GM12878 (cell line): ENCODE measurements around the gene OR2H1. TPM values are rescaled to one million over a fixed set of nuclear protein-coding genes. Genes with fewer than 3 reads are reported as not detected.

Source experiments
- ATAC-seq: fragments of 200-7000 bp; cut with Tn5 transposase; 3 replicates; pipeline ENCODE4 v1.9.1; 2020; ENCODE audit warnings: mild to moderate bottlenecking, moderate library complexity
- BruUV-seq: library from RNA; stranded (reverse); fragments of 400-500 nt; replicated peaks from 2 replicates; lab custom pipeline; 2021; lab: Mats Ljungman, UMichigan
- CTCF ChIA-PET: fragments of 300-600 bp; sonication (Branson Sonifier 250); formaldehyde crosslinking; extraction: SDS; loops from one replicate; lab custom pipeline; 2021; ENCODE audit warnings: inconsistent platforms; lab: Yijun Ruan, JAX
- POLR2A ChIA-PET: fragments of 350-600 bp; formaldehyde crosslinking; extraction: SDS; loops from one replicate; lab custom pipeline; 2021; ENCODE audit warnings: inconsistent platforms; lab: Charles Lee
- RAD21 ChIA-PET: fragments of 300-600 bp; sonication (Branson Sonifier 250); formaldehyde crosslinking; loops from one replicate; lab custom pipeline; 2023; ENCODE audit warnings: antibody characterized with exemption; ENCODE audit not compliant: unreplicated experiment; lab: Charles Lee
- SMC1A ChIA-PET: fragments of 300-600 bp; sonication (Branson Sonifier 250); formaldehyde crosslinking; loops from one replicate; lab custom pipeline; 2023; ENCODE audit not compliant: unreplicated experiment, uncharacterized antibody; lab: Charles Lee
- DNase-seq: peaks from one replicate; pipeline ENCODE4 v3.0.0-alpha.2; 2011; ENCODE audit warnings: low read depth, low spot score
- FAIRE-seq: peaks from 3 replicates; lab custom pipeline; 2011; peaks lifted over from hg19 to GRCh38; lab: Jason Lieb, UNC
- H2AFZ ChIP-seq: 2 replicates; pipeline ENCODE4 v1.6.0; 2011; ENCODE audit warnings: low read depth, low read length, control low read depth; ENCODE audit not compliant: control insufficient read depth
- H3K27ac ChIP-seq: 2 replicates; pipeline ENCODE4 v1.5.1; 2011; ENCODE audit warnings: control low read depth; ENCODE audit not compliant: control insufficient read depth, insufficient read depth
- H3K27me3 ChIP-seq, 2 experiments: replicated peaks in 1 of 2; 2 replicates each; pipeline versions ENCODE4 v1.6.0 to v1.6.1; 2011; ENCODE audit warnings: low read length in 1 of 2; ENCODE audit not compliant: control insufficient read depth in 2 of 2, insufficient read depth in 2 of 2
- H3K36me3 ChIP-seq, 2 experiments: 2 replicates each; pipeline ENCODE4 v1.5.1; 2011; ENCODE audit warnings: low read length in 1 of 2; ENCODE audit not compliant: control insufficient read depth in 2 of 2, insufficient read depth in 2 of 2
- H3K4me1 ChIP-seq: 2 replicates; pipeline ENCODE4 v1.6.1; 2011; ENCODE audit warnings: mild to moderate bottlenecking, low read length, moderate library complexity, mixed read lengths; ENCODE audit not compliant: control insufficient read depth, insufficient read depth
- H3K4me2 ChIP-seq: 2 replicates; pipeline ENCODE4 v1.6.0; 2011; ENCODE audit warnings: control low read depth; ENCODE audit not compliant: control insufficient read depth, insufficient read depth
- H3K4me3 ChIP-seq: fragments of 200-600 bp; sonication (generic); 2 replicates; pipeline ENCODE4 v1.5.1; 2016
- H3K79me2 ChIP-seq: 2 replicates; pipeline ENCODE4 v1.6.0; 2011; ENCODE audit warnings: low read length; ENCODE audit not compliant: control insufficient read depth, insufficient read depth
- H3K9ac ChIP-seq: 2 replicates; pipeline ENCODE4 v1.8.0; 2011; ENCODE audit warnings: low read length, control low read depth, mixed read lengths; ENCODE audit not compliant: control insufficient read depth, insufficient read depth
- H3K9me3 ChIP-seq: replicated peaks from 3 replicates; pipeline ENCODE4 v1.5.1; 2011; ENCODE audit warnings: mild to moderate bottlenecking, low read length; ENCODE audit not compliant: control insufficient read depth, insufficient read depth
- H4K20me1 ChIP-seq: 2 replicates; pipeline ENCODE4 v1.6.0; 2011; ENCODE audit not compliant: control insufficient read depth, insufficient read depth
- CEBPB ChIP-seq, 2 experiments: fragments of 150-350 bp in 1 of 2; IDR thresholded peaks; 2 replicates each; pipeline ENCODE4 v1.6.1; 2012 to 2014; ENCODE audit warnings: low read depth in 2 of 2, low read length in 2 of 2, borderline replicate concordance in 1 of 2, inconsistent platforms in 1 of 2
- CREM ChIP-seq: IDR thresholded peaks from 2 replicates; pipeline ENCODE4 v1.6.1; 2014; ENCODE audit warnings: antibody characterized with exemption, low read depth
- EGR1 ChIP-seq, 2 experiments: IDR thresholded peaks; 1 replicate in 1 of 2; 2 replicates in 1 of 2; pipeline ENCODE4 v1.6.1; 2011 to 2012; ENCODE audit warnings: low read depth in 2 of 2, low read length in 2 of 2, borderline replicate concordance in 1 of 2, mild to moderate bottlenecking in 1 of 2, moderate library complexity in 1 of 2
- ETV6 ChIP-seq, 2 experiments: fragments of 450-650 bp in 1 of 2; IDR thresholded peaks in 1 of 2; conservative IDR thresholded peaks in 1 of 2; 2 replicates each; pipeline ENCODE4 v1.6.1; 2014; ENCODE audit warnings: antibody characterized with exemption in 1 of 2, borderline replicate concordance in 1 of 2, low read depth in 1 of 2, mild to moderate bottlenecking in 1 of 2, moderate library complexity in 1 of 2
- EZH2 ChIP-seq: IDR thresholded peaks from 2 replicates; pipeline ENCODE4 v1.6.1; 2012; ENCODE audit warnings: low read depth, mild to moderate bottlenecking, control low read depth, inconsistent platforms, low read length, borderline replicate concordance; ENCODE audit not compliant: control insufficient read depth
- FOXM1 ChIP-seq: IDR thresholded peaks from 2 replicates; pipeline ENCODE4 v1.6.1; 2012; ENCODE audit warnings: low read depth, mild to moderate bottlenecking, inconsistent platforms, low read length, moderate library complexity
- NR2C1 ChIP-seq: fragments of 450-650 bp; IDR thresholded peaks from 2 replicates; pipeline ENCODE4 v1.6.1; 2017; ENCODE audit warnings: antibody characterized with exemption, mild to moderate bottlenecking, moderate library complexity
- NRF1 ChIP-seq: conservative IDR thresholded peaks from 2 replicates; pipeline ENCODE4 v1.6.1; 2011; ENCODE audit warnings: mild to moderate bottlenecking, low read depth, low read length, improper control_type of control experiment
- RAD51 ChIP-seq: fragments of 450-650 bp; IDR thresholded peaks from 2 replicates; pipeline ENCODE4 v1.6.1; 2016; ENCODE audit warnings: moderate library complexity, mild to moderate bottlenecking, inconsistent platforms
- RB1 ChIP-seq: fragments of 450-650 bp; formaldehyde crosslinking; IDR thresholded peaks from 2 replicates; pipeline ENCODE4 v1.6.1; 2017; ENCODE audit warnings: mild to moderate bottlenecking, borderline replicate concordance
- RELA ChIP-seq: fragments of 450-650 bp; IDR thresholded peaks from 2 replicates; pipeline ENCODE4 v1.8.0; 2014; ENCODE audit warnings: borderline replicate concordance; ENCODE audit not compliant: partially characterized antibody
- SMAD5 ChIP-seq: IDR thresholded peaks from 2 replicates; pipeline ENCODE4 v1.6.1; 2016; ENCODE audit warnings: antibody characterized with exemption, low read depth
- SUZ12 ChIP-seq: fragments of 200-600 bp; sonication (generic); IDR thresholded peaks from one replicate; pipeline ENCODE4 v1.6.1; 2018; ENCODE audit warnings: antibody characterized with exemption, mild to moderate bottlenecking; ENCODE audit not compliant: unreplicated experiment
- ZBTB40 ChIP-seq: fragments of 450-650 bp; IDR thresholded peaks from 2 replicates; pipeline ENCODE4 v1.6.1; 2016; ENCODE audit warnings: mild to moderate bottlenecking, moderate library complexity, borderline replicate concordance
- WGBS: methylation state at CpG from one replicate; pipeline ENCODE4 v1.1.6; 2016; ENCODE audit warnings: low lambda C conversion rate; ENCODE audit not compliant: insufficient replicate concordance, insufficient coverage; ENCODE audit errors: missing lambda C conversion rate; 5-methylcytosine and 5-hydroxymethylcytosine counted together
- in situ Hi-C: fragments of 300-500 bp; cut with MboI; formaldehyde crosslinking; loops from 9 replicates; pipeline ENCODE4 v1.14.3; 2018; ENCODE audit warnings: mixed read lengths
- intact Hi-C: fragments of 100-400 bp; cut with micrococcal nuclease; formaldehyde crosslinking; loops from one replicate; pipeline ENCODE4 v1.14.2; 2022; ENCODE audit not compliant: unreplicated experiment
- polyA plus RNA-seq, 11 experiments: library from polyadenylated mRNA; depleted of rRNA in 4 of 11; unstranded in 6 of 11; stranded (reverse) in 5 of 11; fragments of >200 nt; fragmentation: Nextera tagmentation in 4 of 11; fragmentation: Illumina TruSeq in 1 of 11; extraction: Ambion mirVana in 4 of 11; extraction: Trizol in 1 of 11; gene quantifications; 1 replicate in 1 of 11; 2 replicates in 10 of 11; pipeline versions ENCODE4 v1.2.1 to v1.2.3, GENCODE V29; 2011 to 2016; ENCODE audit warnings: inconsistent platforms in 2 of 11, missing spikeins in 2 of 11, low read depth in 1 of 11
- total RNA-seq, 4 experiments: library from RNA; depleted of rRNA in 3 of 4; stranded (reverse); fragments of >200 nt in 3 of 4; fragmentation: Illumina TruSeq in 1 of 4; extraction: Trizol in 1 of 4; gene quantifications; 2 replicates each; pipeline versions ENCODE4 v1.2.1 to v1.2.3, GENCODE V29; 2013 to 2021
- TF ChIP-seq, protein P1 (sequence below): IDR thresholded peaks from 2 replicates; pipeline ENCODE4 v1.6.1; 2012; ENCODE audit warnings: improper control_type of control experiment, low read depth, low read length; ENCODE audit not compliant: insufficient replicate concordance

Gene OR2H1
- total and polyA plus RNA-seq, 10 of the 15 experiments (the other 5 are each of a cell fraction or from before 2014, with no cell fraction given) = not detected

- Histone ChIP-seq H3K9me3 (no peaks in the 10 kb centered on the region), H3K4me3 (no peak overlapping the region), H3K36me3 (no peaks in the 10 kb centered on the region), H3K27me3 (0 out of 4 replicates have a peak, but pooled peaks cover 0 to 2% of the 10 kb centered on the region in 2 experiments), H3K4me2 (no peak overlapping the region), H3K4me1 (no peaks in the 10 kb centered on the region), H3K27ac (no peak overlapping the region), H3K79me2 (no peaks in the 10 kb centered on the region), H2AFZ (no peak overlapping the region), H4K20me1 (no peaks in the 10 kb centered on the region), H3K9ac (no peak overlapping the region)
- no peak for TF ChIP-seq NRF1
- no peak for TF ChIP-seq FOXM1
- TF ChIP-seq RAD51 = no peak
- TF ChIP-seq EZH2 = no peak
- TF ChIP-seq ETV6 (conservative IDR thresholded peaks at IDR 0.05 in 1 of 2, IDR thresholded peaks at IDR 0.05 in 1 of 2; ENCODE audit: borderline replicate concordance in 1 of 2, low read depth in 1 of 2) = no peak
- no peak for TF ChIP-seq SUZ12
- TF ChIP-seq RELA = no peak
- TF ChIP-seq CREM = no peak
- TF ChIP-seq SMAD5 = no peak
- TF ChIP-seq EGR1 (IDR thresholded peaks at IDR 0.05; ENCODE audit: borderline replicate concordance in 1 of 2, low read depth in 2 of 2, low read length in 2 of 2) = no peak
- TF ChIP-seq, protein P1, sequence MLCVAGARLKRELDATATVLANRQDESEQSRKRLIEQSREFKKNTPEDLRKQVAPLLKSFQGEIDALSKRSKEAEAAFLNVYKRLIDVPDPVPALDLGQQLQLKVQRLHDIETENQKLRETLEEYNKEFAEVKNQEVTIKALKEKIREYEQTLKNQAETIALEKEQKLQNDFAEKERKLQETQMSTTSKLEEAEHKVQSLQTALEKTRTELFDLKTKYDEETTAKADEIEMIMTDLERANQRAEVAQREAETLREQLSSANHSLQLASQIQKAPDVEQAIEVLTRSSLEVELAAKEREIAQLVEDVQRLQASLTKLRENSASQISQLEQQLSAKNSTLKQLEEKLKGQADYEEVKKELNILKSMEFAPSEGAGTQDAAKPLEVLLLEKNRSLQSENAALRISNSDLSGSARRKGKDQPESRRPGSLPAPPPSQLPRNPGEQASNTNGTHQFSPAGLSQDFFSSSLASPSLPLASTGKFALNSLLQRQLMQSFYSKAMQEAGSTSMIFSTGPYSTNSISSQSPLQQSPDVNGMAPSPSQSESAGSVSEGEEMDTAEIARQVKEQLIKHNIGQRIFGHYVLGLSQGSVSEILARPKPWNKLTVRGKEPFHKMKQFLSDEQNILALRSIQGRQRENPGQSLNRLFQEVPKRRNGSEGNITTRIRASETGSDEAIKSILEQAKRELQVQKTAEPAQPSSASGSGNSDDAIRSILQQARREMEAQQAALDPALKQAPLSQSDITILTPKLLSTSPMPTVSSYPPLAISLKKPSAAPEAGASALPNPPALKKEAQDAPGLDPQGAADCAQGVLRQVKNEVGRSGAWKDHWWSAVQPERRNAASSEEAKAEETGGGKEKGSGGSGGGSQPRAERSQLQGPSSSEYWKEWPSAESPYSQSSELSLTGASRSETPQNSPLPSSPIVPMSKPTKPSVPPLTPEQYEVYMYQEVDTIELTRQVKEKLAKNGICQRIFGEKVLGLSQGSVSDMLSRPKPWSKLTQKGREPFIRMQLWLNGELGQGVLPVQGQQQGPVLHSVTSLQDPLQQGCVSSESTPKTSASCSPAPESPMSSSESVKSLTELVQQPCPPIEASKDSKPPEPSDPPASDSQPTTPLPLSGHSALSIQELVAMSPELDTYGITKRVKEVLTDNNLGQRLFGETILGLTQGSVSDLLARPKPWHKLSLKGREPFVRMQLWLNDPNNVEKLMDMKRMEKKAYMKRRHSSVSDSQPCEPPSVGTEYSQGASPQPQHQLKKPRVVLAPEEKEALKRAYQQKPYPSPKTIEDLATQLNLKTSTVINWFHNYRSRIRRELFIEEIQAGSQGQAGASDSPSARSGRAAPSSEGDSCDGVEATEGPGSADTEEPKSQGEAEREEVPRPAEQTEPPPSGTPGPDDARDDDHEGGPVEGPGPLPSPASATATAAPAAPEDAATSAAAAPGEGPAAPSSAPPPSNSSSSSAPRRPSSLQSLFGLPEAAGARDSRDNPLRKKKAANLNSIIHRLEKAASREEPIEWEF = no peak
- TF ChIP-seq CEBPB (IDR thresholded peaks at IDR 0.05; ENCODE audit: borderline replicate concordance in 1 of 2, low read depth in 2 of 2, low read length in 2 of 2) = no peak
- no peak for TF ChIP-seq ZBTB40
- no peak for TF ChIP-seq NR2C1
- TF ChIP-seq RB1 = no peak
- no TSS peak for BruUV-seq
- no peak for DNase-seq
- 0% methylated on average over 2 of the region's 2 CpGs for WGBS
- RAD21 ChIA-PET = no interaction called here
- ATAC-seq = no peak
- FAIRE-seq = no peak
- CTCF ChIA-PET = no interaction called here
- POLR2A ChIA-PET = no interaction called here
- in situ Hi-C loops = no loop called here
- SMC1A ChIA-PET = no interaction called here
- intact Hi-C loops = no loop called here
Measured at GRCh38 chr6:29479560-29479959, 22.6 kb downstream of the OR2H1 start.
